HuH-7 (cell line): ENCODE data around the gene LARP4.
"Not testable (repeated sequence)": the region's sequence is repeated elsewhere in the genome, so short reads cannot be mapped to it uniquely, and the experiment has no call there.

Source experiments
- DNase-seq: peaks from one replicate; pipeline ENCODE4 v3.0.0; 2011; ENCODE audit warnings: low spot score

LARP4 gene

DNA sequence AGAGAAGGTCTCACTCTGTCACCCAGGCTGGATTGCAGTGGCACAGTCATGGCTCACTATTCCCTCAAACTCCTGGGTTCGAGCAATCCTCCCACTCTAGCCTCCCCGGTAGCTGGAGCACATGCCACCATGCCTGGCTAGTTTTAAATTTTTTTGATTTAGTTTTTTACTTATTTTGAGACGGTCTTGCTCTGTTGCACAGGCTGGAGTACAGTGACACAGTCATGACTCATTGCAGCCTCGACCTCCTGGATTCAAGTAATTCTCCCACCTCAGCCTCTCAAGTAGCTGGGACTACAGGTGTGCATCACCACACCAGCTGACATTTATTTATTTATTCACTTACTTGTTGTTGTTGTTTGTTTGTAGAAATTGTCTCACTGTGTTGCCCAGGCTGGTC lies 81.9 kb downstream of the LARP4 start:
- no peak for DNase-seq

DNA sequence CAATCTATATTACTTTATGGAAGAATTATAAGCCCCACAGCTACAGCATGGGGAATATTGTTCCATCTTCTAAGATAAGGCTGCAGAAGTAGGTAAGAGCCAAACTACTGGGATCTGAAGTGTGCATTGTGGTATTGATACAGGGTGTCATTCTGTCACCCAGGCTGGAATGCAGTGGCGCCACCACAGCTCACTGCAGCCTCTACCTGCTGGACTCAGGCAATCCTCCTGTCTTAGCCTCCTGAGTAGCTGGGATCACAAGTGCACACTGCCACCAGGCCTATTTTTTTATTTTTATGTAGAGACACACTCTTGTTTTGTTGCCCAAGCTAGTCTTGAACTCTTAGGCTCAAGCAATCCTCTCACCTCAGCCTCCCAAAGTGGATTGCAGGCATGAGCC lies 82.8 kb downstream of the LARP4 start:
- no peak for DNase-seq

DNA sequence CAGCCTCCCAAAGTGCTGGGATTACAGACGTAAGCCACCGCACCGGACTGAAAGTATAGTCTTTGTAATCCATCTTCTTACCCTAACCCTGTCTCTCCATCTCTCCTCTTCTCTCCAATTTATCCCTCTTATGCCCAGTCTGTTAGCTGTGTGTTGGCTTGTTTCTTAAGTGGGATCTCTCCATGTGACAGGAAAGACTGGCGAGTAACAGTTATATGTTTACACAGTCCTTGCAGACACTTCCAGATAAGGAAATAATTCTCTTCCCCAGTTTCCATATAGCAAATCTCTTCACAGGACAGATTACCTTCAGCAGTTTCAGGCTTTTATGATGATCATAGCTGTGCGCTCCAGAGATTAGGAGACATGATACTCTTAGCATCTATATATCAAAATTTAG lies 88.1 kb downstream of the LARP4 start:
- no peak for DNase-seq

DNA sequence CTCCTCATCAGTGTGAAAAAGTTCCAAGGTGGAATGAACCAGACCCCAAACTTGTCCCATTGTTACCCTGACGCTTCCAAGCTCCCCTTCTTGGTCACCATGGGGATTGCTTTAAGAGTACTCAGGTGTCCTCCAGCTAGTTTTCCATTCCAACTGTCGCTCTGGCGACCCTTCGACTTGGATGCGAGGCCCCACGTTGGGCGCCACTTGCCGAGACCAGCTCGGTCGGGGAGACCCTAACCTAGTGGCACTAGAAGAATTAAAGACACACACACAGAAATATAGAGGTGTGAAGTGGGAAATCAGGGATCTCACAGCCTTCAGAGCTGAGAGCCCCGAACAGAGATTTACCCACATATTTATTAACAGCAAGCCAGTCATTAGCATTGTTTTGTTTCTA lies 97.4 kb downstream of the LARP4 start:
- not testable (repeated sequence) for DNase-seq

DNA sequence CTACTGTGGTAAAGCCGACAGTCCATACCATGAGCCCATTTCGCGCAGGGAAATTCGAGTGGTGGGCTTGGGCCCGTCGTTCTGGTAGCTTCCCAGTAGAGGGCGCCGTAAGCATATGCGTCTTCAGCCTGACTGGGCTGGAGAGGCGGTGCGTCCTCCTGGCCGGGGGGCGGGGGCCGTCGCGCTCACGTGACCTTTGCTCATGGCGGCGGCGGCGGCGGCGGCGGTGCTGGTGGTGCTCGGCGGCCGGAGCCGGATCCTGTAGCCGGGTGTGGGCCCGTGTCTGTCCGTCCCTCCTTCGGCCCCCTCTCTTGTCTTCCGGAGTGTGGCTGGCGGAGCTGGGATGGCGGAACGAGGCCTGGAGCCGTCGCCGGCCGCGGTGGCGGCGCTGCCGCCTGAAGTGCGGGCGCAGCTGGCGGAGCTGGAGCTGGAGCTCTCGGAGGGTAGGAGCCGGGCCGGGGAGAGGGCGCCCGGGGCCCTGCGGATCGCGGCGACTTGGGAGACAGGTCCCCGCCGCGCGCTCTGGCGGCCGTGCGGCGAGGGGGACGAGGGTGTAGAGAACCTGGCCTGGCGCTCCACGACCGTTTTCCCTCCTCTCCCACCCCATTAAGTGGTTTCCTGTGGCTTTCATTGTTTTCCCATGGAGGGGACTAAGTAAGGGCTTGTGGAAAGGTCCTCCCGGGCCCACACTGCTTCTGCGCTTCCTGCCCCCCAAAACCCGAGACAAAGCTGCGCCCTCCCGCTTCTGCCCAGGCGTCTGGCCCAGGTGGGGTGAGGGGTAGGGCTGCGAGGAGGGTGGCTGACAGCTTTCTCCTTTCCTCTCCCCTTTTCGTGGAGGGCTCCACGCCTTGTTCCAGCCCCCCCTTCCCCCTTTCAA lies 104.4 kb downstream of the LARP4 start, which contains the start of gene DIP2B:
DIP2B (plus strand) TSS at position 188 of the 877 bp plus-strand sequence; CDS start at position 344, 156 bp downstream.
- DNase-seq = peak; percentile 74

DNA sequence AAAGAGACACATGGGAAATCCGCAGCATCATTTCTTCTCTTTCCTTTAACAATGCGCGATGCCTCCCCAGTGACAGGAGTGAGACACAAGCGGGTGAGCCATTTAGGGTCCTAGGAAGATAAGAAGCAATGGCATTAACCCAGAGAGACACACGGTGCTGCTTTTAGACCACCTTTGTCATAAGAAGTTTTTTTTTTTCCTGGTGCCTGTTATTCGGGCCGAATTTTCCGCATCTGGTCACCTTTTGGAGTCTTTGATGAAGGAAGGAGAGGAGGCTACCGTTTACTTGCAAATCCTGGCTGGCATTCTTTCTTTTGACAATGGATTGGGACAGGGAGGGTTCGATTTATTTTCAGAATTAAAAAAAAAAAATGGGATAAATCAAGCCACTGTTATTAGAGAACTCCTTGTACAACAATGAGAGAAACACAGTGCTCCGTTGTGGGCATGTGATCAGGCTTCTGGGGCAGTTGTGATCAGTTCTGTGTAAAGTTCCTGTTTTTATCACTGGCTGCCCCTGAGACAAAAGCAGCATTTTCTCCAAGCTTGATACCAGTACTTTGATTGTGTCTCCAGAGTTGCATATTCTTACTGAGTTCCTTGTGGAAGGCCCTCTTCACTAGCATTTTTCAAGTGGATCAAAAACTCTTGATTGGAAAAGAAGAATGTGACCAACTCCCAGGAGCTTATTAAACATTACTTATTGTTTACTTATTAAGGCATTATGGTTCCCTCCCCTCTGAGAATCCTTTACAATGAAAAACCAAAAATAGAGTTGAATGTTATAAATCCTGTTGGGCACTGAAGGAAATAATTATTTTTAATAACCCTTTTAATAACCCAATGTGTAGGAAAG lies 105.2 kb downstream of the LARP4 start:
- no peak for DNase-seq

DNA sequence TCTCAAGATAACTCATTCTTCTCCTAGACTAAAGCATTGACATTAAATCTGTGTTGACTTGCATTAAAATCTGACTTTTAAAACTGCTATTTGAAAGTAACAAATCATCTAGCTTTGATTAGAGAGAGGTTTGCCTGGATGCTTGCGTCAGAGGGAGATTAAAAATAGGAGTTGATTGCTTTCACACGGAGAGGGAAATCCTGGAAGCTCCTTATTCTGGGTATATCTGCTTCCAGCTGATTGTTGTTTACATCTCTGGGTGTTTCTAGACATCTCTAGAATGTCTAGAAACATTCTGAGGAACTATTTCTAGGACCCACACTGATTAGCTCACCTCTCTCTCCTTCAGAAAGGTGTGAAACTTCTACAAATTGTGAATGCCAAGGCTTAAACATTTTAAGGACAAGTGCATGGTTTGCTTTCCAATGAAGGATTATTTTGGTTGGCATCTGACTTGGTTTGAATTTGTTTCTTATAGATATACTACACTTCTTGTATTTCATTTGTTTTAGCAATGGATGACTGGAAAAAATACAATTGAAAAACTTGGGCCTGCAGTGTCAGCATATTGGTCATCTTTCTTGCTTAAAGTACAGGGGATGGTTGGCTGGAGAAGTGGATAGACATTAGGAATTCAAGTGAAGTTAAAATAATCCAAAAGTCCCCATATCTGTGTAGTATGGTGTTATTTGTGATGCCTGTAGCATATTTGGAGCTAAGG lies 106.2 kb downstream of the LARP4 start:
- DNase-seq = no peak

DNA sequence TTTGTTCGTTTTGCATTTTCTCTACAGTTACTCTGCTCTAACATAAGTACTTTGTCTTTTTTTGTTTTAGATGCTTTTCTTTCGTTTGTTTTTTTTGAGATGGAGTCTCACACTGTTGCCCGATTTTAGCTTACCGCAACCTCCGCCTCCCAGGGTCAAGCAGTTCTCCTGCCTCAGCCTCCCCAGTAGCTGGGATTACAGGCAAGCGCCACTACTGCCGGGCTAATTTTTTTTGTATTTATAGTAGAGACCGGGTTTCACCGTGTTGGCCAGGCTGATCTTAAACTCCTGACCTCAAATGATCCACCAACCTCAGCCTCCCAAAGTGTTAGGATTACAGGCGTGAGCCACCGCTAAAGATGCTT lies 106.8 kb downstream of the LARP4 start:
- no peak for DNase-seq

DNA sequence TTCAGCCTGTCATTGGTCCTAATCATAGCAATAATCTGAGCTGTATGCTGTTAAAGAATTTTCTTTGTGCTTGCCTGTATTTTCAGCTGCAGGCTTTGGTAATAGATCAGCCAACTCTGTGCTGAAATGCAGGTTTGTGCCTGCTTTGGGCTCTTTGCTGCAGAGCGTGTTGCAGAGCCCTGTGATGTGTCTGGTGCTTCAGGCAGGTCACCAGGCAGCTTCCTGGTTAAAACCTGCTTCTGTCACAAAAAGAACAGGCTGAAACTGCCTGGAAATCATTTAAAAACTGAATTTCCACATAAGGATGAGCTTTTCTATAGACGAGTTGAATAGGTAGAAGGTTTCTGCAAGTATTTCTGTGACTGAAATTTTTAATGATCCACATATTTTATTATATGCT lies 107.2 kb downstream of the LARP4 start:
- DNase-seq = no peak

DNA sequence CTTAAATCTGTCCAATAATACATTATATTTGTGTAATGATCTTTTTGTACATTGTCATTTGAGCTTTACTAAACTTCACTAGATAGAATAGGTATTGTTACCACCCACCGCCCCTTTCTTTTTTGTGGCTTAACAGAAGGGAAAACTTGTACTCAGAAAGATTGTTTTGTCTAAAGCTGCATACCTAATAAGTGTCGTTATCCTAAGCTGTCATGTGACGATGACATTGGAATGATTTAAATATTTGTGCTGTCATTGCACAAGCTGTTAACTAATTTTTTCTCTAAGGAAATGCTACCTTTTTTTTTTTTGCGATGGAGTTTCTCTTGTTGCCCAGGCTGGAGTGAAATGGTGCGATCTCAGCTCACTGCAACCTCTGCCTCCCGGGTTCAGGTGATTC lies 107.7 kb downstream of the LARP4 start:
- no peak for DNase-seq

DNA sequence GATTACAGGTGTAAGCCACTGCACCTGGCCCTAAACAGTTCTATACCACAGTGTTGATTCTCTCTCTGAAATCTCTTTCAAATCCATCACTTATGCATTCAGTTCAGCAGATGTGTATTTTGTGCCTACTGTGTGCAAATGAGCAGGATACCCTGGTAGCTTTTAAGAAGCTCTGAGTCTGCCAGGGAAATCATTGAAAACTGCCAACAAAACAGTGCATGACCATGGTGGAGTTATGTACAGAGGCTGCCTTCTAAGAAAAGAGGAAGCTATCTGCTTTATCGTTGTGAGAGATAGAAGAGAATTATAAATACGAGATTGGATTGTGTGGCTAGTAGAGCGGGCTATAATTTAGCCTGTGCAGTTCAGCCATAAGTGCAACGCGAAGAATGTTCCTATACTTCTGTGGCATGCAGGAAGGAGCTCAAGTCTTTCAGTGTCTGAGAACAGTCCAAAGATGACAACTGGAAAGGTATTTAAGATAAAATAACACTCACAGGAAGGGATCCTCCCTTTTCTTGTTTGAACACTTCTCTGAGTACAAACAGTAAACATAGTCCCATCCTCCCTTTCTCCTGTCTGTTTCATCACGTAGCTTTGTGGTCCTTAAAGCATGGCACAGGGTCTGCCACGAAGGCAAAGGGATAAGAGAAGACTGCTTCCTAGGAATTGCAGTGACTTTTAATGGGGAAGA lies 108.4 kb downstream of the LARP4 start:
- DNase-seq = no peak

DNA sequence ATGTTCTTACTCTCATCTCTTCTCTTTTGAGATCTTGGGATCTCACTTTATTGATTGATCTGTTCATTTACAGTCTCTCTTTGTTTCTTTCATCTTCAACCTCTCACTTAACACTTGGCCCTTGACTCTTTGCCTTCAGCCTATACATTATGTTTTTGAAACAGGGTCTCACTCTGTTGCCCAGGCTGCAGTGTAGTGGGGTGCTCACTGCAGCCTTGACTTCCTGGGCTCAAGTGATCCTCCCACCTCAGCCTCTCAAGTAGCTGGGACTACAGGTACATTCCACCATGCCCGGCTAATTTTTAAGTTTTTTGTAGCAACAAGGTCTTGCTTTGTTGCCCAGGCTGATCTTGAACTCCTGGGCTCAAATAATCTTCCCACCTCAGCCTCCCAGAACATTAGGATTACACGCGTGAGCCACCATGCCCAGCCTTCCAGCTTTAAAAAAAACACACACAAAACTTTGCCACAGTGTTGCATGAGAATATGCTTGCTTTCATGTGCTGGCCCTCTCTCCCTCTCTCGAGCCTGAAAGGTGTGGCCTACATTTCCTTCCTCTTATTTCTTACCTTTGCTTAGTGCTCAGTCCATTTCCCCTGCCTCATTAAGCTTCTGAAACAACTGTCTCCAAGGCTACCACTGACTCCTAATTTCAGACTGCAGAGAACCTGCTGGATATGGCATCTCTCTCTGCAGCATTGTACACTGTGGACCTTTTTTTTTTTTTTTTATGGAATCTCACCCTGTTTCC lies 114.0 kb downstream of the LARP4 start:
- DNase-seq = no peak

DNA sequence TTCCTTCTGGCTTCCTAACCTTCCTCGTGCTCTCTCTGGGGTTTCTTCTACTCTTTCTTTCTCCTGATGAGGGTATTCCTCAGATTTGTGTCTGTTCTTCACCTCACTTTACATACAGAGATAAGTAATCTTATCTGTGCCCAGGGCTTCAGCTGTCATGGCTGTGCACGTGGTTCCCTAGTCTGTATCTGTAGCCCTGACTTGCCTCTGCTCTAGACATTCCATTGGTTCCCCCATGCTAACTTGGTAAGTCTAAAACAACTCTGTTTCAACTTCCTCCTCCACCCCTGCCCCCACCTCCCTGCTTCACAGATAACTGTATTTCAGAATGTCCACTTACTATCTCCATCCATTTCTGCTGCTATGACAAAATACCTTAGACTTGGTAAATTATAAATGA lies 114.9 kb downstream of the LARP4 start:
- no peak for DNase-seq

DNA sequence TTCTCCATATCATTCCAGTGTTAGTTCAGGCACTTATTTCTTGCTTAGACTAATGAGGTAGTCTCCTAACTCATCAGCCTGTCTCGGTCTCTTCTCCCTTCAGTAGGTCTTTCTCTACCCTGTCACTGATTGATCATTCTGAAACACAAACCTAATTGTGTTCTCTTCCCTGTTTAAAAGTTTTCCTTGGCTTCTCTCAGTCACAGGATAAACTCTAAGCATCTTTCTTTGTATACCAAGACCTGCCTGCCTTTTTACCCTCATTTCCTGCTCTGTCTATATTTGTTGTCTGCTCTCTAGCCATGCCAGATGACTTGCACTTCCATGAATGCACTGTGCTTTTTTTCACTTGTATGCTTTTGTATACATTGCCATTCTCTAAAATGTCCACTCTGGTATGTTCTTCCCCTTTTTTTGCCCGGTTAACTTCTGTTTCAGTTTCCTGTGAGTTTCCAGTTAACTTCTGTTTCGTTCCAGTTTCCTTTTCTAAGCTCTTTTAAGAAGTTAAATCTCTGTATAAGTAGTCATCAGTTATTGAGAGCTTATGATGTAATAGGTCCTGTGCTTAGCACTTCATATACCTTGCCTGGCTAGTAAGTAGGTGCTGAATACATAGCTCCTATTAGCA lies 116.8 kb downstream of the LARP4 start:
- DNase-seq = no peak

DNA sequence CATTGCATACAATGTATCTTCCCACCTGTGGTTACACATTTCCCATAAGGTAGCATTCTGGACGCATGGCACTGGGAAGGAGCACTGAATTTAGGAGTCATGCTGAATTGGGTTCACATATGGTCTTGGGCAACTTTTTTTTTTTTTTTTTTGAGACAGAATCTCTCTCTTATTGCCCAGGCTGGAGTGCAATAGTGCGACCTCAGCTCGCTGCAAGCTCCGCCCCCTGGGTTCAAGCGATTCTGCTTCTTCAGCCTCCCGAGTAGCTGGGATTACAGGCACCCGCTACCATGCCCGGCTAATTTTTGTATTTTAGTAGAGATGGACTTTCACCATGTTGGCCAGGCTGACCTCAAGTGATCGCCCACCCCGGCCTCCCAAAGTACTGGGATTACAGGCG lies 117.4 kb downstream of the LARP4 start:
- no peak for DNase-seq

DNA sequence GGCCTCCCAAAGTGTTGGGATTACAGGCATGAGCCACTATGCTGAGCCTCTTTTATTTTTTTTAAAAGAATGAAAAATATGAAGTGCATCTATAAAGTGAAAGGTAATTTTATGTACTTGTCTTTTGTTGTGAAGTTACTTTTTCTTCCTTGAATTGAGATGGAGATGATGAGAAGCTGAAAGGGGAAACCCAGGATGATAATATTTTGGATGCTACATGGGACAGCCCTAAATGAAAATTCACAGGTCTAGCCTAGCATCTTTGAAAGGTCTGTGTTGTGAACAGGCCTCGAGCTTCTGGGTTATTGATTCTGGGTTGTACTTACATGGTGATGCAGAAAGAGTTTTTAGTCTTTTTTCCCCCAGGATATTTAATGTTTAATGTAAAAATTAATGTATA lies 118.7 kb downstream of the LARP4 start:
- DNase-seq = no peak

DNA sequence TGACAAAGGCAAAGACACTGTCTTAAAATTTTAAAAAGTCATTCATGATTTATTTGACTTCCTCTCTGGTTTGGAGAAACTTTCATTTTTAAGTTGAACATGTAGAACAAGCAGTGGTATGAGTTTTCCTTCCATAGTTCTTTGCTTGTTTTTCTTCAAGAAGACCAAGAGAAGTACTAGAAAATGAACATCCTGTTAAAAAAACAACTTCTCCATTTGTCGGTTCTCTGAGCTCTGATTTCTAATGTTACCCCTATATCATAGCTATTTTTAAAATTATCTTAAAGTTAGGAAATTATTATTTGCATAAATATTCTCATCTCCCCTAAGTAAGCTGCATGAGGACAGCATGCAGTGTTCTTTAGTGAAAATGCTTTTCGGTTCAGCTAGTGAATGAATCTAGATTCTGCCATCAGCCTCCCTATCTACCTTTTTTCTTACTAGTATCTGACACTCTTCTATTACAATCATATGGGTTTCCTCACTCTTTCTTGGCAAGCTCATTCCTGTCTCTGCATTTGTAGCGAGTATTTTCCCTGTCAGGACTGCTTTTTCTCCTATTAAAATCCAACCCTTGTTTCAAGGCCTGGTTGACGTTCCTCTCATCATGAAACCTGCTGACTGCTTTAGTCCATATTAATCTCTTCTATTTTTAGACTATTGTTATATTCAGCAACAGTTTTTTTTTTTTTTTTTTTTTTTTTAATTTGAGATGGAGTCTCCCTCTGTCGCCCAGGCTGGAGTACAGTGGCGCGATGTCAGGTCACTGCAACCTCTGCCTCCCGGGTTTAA lies 119.9 kb downstream of the LARP4 start:
- no peak for DNase-seq

DNA sequence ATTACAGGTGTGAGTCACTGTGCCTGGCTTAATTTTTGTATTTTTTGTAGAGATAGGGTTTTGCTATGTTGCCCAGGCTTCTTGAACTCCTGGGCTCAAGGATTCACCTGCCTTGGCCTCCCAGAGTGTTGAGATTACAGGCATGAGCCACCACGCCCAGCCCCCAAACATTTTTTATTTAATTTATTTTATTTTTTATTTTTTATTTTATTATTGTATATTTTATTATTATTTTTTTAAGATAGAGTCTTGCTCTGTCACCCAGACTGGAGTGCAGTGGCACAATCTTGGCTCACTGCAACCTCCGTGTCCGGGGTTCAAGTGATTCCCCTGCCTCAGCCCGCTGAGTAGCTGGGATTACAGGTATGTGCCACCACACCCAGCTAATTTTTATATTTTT lies 121.1 kb downstream of the LARP4 start:
- not testable (repeated sequence) for DNase-seq

DNA sequence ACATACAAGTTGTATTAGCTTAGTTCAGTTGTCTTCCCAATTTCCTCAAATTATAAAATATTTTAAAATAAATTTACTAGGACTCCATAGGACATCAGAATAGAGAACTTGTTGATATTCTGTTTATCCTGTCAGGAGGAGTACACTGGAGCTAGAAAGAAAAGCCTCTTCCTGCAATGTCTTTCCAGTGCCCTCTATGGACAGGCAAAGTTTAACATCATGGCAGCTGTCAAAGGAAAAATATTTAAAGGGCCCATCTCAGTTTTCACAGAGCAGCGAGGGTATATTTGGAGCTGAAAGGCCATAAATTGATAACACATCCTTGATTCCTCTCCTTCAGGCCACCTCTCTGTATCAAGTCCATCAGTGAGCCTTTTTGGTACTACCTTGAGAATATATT lies 123.1 kb downstream of the LARP4 start:
- DNase-seq = no peak

DNA sequence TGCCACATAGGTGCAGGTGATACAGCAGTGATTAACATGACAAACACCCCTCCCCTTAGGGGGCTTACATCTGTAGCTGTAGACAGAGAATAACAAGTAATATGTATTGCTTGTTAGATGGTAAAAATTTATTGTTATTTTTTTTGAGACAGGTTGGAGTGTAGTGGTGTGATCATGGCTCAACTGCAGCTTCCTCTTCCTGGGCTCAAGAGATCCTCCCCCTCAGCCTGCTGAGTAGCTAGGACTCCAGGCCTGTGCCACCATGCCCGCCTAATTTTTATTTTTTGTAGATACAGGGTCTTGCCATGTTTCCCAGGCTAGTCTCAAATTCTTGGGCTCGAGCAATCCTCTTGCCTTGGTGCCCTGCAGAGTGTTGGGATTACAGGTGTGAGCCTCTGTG lies 123.9 kb downstream of the LARP4 start:
- DNase-seq = no peak
